Measurements from ENCODE around the gene PTH1R.

GRCh38 chr3:46849686-46850467 lies 27.6 kb upstream of the PTH1R start:
- TF ChIP-seq EP300 (IDR thresholded peaks at IDR 0.05; ENCODE audit: borderline replicate concordance in 1 of 2, low read depth in 1 of 2, low read length in 1 of 2) (no peak), JUND (IDR thresholded peaks at IDR 0.05) (no peak), CTCF (IDR thresholded peaks at IDR 0.05) (no peak), NFIC (IDR thresholded peaks at IDR 0.05; ENCODE audit: borderline replicate concordance) (no peak), POLR2AphosphoS5 (IDR thresholded peaks at IDR 0.05; ENCODE audit: low read depth, low read length) (no peak), FOXJ3 (CRISPR knock-in tag; IDR thresholded peaks at IDR 0.05) (no peak)

All from SK-N-SH (cell line).